ENCODE results near the gene TOX3. TPM values are rescaled to one million over a fixed set of nuclear protein-coding genes. Genes with fewer than 3 reads are reported as not detected.

Gene TOX3
- total RNA-seq, 1 donor from 2014 or later = 54.8 TPM

DNA sequence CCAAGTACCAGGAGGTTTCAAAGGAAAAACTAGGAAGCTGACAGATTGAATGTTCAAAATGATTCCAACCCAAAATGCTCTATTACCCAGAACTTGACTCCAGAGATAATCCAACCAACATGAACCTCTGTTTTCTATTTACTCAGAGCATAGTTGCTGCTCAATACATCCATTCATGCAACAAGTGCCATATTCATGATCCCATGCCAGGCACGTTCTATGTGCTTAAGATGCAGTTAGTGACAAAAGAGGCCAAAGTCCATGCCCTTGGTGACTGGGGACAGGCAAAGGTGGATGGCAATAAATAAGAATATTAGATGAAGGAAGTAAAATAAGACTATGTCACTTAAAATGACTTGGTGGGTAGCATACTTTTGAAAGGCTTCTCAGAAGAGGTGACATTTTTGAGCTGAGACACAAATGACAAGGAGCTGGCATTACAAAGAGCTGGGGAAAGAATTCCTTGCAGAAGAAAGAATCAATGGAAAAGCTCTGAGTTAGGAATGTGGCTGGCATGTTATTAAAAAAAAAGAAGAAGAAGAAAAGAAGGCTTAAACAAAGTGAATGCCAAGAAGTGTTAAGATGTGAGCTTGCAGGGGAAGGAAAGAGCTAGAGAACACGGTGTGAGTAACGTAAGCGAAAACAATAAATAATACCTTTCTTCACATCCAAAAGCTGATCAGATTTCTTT lies 34.5 kb downstream of the TOX3 start:
- no peak overlapping the region for H3K27ac Mint-ChIP-seq (ENCODE audit: unreplicated experiment)
- H3K9me3 Mint-ChIP-seq (ENCODE audit: unreplicated experiment) = no peaks in the 10 kb centered on the region
- DNase-seq = no peak
- peaks cover 13% of the 10 kb centered on the region for H3K4me1 Mint-ChIP-seq (ENCODE audit: low read depth, unreplicated experiment)
- no peaks in the 10 kb centered on the region for H3K27me3 Mint-ChIP-seq (ENCODE audit: unreplicated experiment)
- TF ChIP-seq, protein P1, sequence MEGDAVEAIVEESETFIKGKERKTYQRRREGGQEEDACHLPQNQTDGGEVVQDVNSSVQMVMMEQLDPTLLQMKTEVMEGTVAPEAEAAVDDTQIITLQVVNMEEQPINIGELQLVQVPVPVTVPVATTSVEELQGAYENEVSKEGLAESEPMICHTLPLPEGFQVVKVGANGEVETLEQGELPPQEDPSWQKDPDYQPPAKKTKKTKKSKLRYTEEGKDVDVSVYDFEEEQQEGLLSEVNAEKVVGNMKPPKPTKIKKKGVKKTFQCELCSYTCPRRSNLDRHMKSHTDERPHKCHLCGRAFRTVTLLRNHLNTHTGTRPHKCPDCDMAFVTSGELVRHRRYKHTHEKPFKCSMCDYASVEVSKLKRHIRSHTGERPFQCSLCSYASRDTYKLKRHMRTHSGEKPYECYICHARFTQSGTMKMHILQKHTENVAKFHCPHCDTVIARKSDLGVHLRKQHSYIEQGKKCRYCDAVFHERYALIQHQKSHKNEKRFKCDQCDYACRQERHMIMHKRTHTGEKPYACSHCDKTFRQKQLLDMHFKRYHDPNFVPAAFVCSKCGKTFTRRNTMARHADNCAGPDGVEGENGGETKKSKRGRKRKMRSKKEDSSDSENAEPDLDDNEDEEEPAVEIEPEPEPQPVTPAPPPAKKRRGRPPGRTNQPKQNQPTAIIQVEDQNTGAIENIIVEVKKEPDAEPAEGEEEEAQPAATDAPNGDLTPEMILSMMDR (IDR thresholded peaks at IDR 0.05; ENCODE audit: partially characterized antibody, unreplicated experiment) = no peak
- no peaks in the 10 kb centered on the region for H3K36me3 Mint-ChIP-seq (ENCODE audit: unreplicated experiment)
- no peak overlapping the region for H3K4me3 Mint-ChIP-seq (ENCODE audit: unreplicated experiment)

DNA sequence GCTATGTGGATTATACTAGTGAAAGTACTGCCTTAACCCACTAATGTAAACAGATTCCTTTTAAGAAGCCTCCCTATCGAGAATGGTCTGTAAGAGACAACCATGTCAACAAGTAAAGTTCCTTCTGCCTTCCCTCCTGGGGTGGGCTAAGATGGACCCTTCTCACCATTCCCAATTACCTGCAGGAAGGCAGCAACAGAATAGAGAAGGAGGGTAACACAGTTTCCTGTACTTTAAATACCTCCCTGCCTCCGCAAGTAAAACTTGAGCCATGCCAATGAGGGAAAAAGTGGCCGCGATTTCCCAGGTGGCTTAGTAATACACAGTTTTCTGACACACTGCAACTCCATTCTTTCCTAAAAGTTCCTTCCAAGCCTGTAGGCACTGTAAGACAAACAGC lies 45.2 kb downstream of the TOX3 start:
- peaks cover 2% of the 10 kb centered on the region for H3K27me3 Mint-ChIP-seq (ENCODE audit: unreplicated experiment)
- peaks cover 30% of the 10 kb centered on the region for H3K4me1 Mint-ChIP-seq (ENCODE audit: low read depth, unreplicated experiment)
- no peak overlapping the region for H3K27ac Mint-ChIP-seq (ENCODE audit: unreplicated experiment)
- H3K36me3 Mint-ChIP-seq (ENCODE audit: unreplicated experiment) = no peaks in the 10 kb centered on the region
- DNase-seq = no peak
- peaks cover 3% of the 10 kb centered on the region for H3K9me3 Mint-ChIP-seq (ENCODE audit: unreplicated experiment)
- no peak overlapping the region for H3K4me3 Mint-ChIP-seq (ENCODE audit: unreplicated experiment)
- TF ChIP-seq, protein P1 (IDR thresholded peaks at IDR 0.05; ENCODE audit: partially characterized antibody, unreplicated experiment) = no peak

DNA sequence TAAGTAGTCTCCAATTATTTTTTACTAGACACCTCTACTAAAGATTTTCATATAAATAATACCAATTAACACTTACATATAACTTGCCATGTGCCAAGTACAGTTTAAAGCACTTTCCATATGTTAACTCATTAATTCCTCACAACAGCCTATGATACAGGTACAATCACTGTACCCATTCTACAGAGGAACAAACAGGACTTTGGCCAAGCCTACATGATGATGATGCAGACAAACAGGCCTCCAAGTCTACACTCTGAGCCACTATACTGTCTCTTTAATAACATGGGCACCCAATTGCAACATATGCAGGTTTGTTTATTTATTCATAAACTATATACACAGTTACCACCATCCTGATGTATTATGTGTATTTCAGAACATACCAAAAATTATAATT lies 46.0 kb downstream of the TOX3 start:
- no peak overlapping the region for H3K27ac Mint-ChIP-seq (ENCODE audit: unreplicated experiment)
- H3K4me3 Mint-ChIP-seq (ENCODE audit: unreplicated experiment) = no peak overlapping the region
- H3K4me1 Mint-ChIP-seq (ENCODE audit: low read depth, unreplicated experiment) = peaks cover 34% of the 10 kb centered on the region
- H3K27me3 Mint-ChIP-seq (ENCODE audit: unreplicated experiment) = peaks cover 2% of the 10 kb centered on the region
- TF ChIP-seq, protein P1 (IDR thresholded peaks at IDR 0.05; ENCODE audit: partially characterized antibody, unreplicated experiment) = no peak
- no peak for DNase-seq
- no peaks in the 10 kb centered on the region for H3K36me3 Mint-ChIP-seq (ENCODE audit: unreplicated experiment)
- H3K9me3 Mint-ChIP-seq (ENCODE audit: unreplicated experiment) = peaks cover 3% of the 10 kb centered on the region

DNA sequence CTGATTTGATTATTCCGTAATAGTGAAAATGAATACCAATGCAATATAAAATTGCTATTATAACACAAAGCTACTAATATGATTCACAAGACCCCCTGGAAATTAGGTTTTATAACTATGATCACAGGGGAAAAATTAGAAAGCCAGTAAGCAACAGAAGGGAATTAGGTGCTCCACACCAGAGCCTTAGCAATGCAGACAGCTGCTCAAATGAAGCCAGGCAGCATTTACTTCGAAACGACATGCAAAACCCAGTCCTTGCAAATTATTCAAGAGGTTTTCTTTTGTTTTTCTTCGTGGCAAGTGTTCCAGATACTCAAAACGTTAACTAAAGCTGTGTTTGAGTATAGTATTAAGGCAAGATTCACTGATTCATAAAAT lies 47.9 kb downstream of the TOX3 start:
- Mint-ChIP-seq H3K36me3 (ENCODE audit: unreplicated experiment) (no peaks in the 10 kb centered on the region), H3K4me3 (ENCODE audit: unreplicated experiment) (peak overlapping the region; percentile 67), H3K4me1 (ENCODE audit: low read depth, unreplicated experiment) (peaks cover 48% of the 10 kb centered on the region), H3K9me3 (ENCODE audit: unreplicated experiment) (no peaks in the 10 kb centered on the region), H3K27me3 (ENCODE audit: unreplicated experiment) (no peaks in the 10 kb centered on the region), H3K27ac (ENCODE audit: unreplicated experiment) (peak overlapping the region; percentile 93)
- TF ChIP-seq, protein P1 (IDR thresholded peaks at IDR 0.05; ENCODE audit: partially characterized antibody, unreplicated experiment) = no peak
- DNase-seq = no peak

DNA sequence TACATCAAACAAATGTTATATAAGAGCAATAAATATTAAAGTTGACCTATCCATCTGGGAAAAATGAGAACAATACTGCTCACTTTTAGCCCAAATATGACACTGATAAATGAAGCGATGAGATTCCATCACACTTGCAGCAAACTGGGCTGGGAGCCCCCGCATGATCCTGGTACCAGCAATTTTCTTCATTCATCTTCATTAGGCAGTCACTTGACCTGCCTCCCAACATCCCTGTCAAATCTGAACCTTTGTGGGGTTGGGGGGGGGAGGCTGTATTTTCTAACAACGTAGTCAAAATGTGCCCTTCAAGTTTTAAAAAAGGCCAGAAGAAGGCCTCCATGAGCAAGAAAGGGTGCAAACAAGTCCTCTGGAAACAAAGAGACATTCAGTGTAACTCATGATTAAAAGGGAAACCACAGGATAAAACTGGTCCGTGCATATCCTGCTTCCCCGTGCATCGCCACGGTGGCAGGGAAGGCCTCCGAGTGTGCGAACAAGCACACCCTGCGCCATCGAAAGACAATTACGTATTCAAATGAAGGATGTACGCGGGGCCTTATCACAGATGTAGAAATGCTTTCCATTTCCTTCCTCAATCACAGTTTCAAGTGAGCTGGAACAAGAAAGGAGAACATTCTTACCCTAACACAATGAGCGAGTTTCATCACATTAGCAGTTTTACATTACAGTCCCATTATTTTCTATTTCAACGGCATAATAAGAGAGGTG lies 48.4 kb downstream of the TOX3 start:
- Mint-ChIP-seq H3K27me3 (ENCODE audit: unreplicated experiment) (no peaks in the 10 kb centered on the region), H3K27ac (ENCODE audit: unreplicated experiment) (peak overlapping the region; percentile 93), H3K9me3 (ENCODE audit: unreplicated experiment) (no peaks in the 10 kb centered on the region), H3K4me1 (ENCODE audit: low read depth, unreplicated experiment) (peaks cover 53% of the 10 kb centered on the region), H3K36me3 (ENCODE audit: unreplicated experiment) (no peaks in the 10 kb centered on the region), H3K4me3 (ENCODE audit: unreplicated experiment) (peak overlapping the region; percentile 67)
- DNase-seq = peak; percentile 36
- TF ChIP-seq, protein P1 (IDR thresholded peaks at IDR 0.05; ENCODE audit: partially characterized antibody, unreplicated experiment) = no peak
